Choroid plexus epithelial cell (primary cell): ENCODE results near the gene IL26.

Experiments used
- DNase-seq: peaks from one replicate; pipeline ENCODE4 v3.0.0-alpha.2; 2010; ENCODE audit warnings: low read depth
- H3K4me3 ChIP-seq: 2 replicates; pipeline ENCODE4 v1.5.1; 2011; ENCODE audit warnings: low read depth, mild to moderate bottlenecking, control low read depth, low read length, moderate library complexity
- TF ChIP-seq, protein P1 (sequence below): conservative IDR thresholded peaks from 2 replicates; pipeline ENCODE4 v1.5.1; 2011; ENCODE audit warnings: low read depth, mild to moderate bottlenecking, control low read depth, inconsistent platforms, low read length, moderate library complexity

The IL26 gene

DNA sequence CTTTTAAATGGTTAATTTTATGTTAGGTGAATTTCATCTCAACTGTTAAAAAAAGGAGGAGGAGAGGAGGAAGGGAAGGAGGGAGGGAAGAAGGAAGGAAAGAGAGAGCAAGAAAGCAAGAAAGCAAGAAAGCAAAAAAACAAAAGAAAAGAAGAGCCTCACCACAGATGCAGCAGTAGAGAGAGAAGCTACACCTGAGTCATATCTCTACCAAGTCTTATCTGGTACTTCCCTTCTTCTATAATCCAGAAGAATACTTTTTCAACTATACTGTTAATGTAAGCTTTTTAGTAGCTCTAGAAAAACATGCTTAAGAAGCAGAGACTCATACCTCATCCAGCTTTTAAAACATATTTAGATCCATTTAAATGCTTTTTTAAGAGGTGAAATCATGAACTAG is 5.6 kb upstream of the IL26 start:
- TF ChIP-seq, protein P1, sequence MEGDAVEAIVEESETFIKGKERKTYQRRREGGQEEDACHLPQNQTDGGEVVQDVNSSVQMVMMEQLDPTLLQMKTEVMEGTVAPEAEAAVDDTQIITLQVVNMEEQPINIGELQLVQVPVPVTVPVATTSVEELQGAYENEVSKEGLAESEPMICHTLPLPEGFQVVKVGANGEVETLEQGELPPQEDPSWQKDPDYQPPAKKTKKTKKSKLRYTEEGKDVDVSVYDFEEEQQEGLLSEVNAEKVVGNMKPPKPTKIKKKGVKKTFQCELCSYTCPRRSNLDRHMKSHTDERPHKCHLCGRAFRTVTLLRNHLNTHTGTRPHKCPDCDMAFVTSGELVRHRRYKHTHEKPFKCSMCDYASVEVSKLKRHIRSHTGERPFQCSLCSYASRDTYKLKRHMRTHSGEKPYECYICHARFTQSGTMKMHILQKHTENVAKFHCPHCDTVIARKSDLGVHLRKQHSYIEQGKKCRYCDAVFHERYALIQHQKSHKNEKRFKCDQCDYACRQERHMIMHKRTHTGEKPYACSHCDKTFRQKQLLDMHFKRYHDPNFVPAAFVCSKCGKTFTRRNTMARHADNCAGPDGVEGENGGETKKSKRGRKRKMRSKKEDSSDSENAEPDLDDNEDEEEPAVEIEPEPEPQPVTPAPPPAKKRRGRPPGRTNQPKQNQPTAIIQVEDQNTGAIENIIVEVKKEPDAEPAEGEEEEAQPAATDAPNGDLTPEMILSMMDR = no peak
- no peak overlapping the region for H3K4me3 ChIP-seq
- DNase-seq = peak; percentile 11

DNA sequence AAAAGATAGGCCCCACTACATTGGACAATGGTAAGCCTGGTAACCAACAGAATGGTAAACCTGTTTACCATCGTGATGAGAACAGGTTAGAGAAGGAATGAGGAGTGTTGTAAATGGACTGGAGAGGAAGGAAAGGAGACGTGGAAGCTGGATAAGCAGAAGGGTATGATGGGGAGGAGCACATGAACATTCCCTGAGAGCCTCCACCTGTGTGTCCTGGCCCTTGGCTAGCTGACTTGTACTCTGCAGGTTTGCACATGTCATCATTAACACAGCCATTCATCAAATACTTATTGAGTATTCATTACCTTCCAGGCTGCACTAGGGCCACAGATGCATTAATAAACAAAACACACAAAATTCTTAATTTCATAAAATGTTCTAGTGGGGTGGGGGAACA is 4.3 kb upstream of the IL26 start:
- TF ChIP-seq, protein P1 = no peak
- no peak overlapping the region for H3K4me3 ChIP-seq
- DNase-seq = no peak

DNA sequence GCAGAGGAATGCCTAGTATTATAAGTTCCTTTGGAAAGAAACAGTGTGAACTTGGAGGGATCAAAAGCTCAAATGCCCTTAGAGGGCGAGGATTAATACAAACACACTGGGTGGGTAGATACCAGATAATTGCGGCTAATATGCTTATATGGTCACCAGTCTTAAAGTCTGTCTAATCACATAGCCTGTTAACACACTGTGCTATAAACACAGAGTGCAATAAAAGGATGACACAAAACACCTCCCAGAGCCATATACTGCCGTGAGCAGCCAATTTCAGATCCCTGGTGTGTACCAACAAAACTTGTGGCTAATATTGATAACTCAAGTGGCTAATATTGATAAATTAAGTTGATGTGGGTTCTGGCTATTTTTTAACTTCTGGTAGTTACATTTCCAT is 1.7 kb upstream of the IL26 start:
- no peak for DNase-seq
- H3K4me3 ChIP-seq = no peak overlapping the region
- TF ChIP-seq, protein P1 = no peak

DNA sequence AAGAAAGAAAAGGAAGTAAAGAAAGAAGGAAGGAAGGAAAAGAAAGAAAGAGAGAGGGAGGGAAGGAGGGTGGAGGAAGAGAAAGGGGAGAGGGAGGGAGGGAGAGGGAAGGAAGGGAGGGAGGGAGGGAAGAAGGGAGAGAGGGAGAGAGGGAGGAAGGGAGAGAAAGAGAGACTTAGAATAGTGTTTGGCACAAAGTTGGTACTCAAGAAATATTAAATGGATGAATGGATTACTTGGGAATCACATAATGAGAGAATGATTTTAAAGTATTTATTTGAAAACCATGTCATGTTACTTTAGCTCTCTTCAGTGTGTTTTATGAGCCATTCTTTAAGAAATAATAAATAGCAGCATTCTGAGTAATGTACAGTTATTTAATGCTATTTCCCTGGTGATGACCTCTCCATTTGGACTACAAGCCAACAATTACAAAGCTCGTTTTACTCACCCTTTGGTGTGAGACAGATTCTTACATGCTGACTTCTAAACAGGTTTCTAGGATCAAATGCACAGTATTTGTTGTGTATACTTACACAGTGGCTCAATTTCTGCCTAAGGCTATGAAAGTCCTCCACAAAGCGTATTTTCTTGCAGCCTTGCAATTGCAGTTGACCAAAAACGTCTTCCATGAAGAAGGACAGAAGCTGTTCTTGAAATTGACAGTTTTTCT is 861 bp downstream of the IL26 start:
- TF ChIP-seq, protein P1 = no peak
- no peak overlapping the region for H3K4me3 ChIP-seq
- DNase-seq = peak; percentile 84

DNA sequence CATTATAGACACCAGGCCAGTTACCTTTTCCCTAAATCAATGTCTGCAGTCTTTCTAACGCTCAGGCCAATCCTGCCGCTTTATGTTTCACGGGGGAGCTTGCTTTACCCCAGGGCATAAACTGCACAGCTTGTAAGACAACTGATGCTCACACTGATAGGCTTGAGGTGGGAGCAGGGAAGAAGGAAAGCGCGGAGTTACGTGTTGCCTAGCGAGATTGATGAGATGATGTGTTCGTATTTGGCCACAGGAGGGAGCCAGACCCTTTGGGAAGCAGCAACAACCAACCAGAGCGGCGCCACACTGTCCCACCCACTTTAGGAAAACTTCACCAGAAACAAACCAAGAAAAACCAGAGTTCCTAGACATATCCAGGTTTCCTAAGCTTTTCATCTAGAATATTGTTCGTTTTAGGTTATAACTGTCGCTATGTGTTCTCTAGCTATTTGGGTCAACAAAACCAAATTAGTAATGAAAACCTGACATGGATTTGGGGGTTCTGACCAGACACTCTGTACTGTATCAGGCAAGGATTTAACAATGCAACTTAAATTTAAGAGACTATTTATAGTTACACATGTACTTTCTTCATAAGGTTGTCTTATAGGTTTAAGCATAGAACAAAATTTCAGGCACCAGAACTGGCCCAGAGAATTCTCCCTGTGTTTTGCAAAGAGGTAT is 2.4 kb downstream of the IL26 start:
- DNase-seq = peak; percentile 97
- TF ChIP-seq, protein P1 = peak; percentile 94
- no peak overlapping the region for H3K4me3 ChIP-seq

DNA sequence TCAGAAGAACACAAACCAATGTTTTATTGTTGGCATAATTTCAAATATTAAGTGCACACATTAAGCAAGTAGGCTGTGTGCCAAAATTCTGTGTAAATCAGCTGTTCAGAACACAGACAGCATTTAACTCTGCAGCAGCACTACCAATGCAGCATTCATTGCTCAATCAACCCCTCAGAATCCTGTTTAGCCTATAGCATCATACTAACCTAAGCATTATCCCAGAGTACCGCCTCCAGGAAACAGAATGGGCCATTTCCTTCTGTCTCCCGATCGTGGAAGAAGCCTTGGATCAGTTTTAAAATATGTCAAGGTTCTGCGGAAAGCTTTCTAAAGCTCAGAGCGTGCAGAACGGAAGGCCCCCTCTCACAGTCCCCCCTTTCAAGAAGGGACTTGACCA is 3.3 kb downstream of the IL26 start:
- DNase-seq = peak; percentile 49
- TF ChIP-seq, protein P1 = no peak
- H3K4me3 ChIP-seq = no peak overlapping the region

DNA sequence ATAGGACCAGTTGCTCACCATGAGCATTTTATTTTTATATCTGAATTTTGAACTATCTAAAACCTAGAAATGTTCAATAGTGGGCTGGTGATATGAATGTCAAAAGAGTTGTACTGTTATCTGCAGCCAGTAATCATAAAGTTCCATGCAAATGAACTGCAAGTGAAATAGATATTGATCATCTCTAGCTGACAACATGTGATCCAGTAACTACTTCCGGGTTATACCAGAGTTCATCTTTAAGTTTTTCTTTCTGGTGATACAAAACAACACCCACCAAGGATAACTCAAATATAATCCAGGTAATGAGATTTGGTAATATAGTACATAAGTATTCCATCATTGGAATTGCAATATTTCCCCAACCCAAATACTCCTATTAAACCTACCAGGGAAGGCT is 4.1 kb downstream of the IL26 start:
- DNase-seq = no peak

More for the DNA sequence above, 4.1 kb downstream of the IL26 start:
- no peak overlapping the region for H3K4me3 ChIP-seq
- TF ChIP-seq, protein P1 = no peak
